Measurements from ENCODE around the gene SWAP70. TPM values are rescaled to one million over a fixed set of nuclear protein-coding genes. Genes with fewer than 3 reads are reported as not detected.

Gene SWAP70
- 22.1 TPM for polyA plus RNA-seq (2013, experiment 1 of 2)
- 22.7 TPM for polyA plus RNA-seq (2013, experiment 2 of 2)

DNA sequence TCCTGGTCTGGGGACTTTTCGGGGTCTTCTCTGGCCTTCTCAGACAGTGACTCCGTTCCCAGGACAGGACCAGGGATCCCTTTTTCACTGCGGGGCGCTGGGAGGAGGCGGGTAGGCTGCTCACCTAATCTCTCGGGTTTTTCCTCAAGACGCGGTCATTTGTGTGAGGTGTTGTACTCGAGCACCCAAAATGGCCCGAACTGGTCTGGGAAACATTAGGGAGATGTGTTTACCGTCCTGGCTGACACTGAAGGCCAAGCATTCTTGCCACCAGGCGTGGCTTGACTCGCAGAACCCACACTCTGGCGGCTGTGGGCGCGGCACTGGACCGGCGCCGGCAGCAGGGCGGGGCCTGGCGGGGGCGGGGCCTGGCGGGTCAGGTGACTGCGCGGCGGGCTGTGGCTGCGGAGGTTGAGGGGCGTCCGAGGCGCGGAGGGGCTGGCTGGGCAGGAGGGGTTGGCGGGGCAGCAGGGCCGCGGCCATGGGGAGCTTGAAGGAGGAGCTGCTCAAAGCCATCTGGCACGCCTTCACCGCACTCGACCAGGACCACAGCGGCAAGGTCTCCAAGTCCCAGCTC, at the start of gene SWAP70:
TSS of gene SWAP70 (plus strand) at position 379 of the 577 bp plus-strand sequence. CDS start at position 482, 103 bp downstream.
- peak within 1 kb of the TSS; percentile 66 for H2AFZ ChIP-seq (ENCODE audit: low read depth, low read length)
- peak within 1 kb of the TSS; percentile 86 for H3K4me2 ChIP-seq (ENCODE audit: low read length, poor library complexity, severe bottlenecking)
- peak within 1 kb of the TSS; percentile 54 for H2BK5ac ChIP-seq (ENCODE audit: low read depth, low read length, poor library complexity, severe bottlenecking)
- peak within 1 kb of the TSS; percentile 87 for H4K91ac ChIP-seq (ENCODE audit: low read length)
- peak within 1 kb of the TSS; percentile 95 for H4K8ac ChIP-seq (ENCODE audit: low read length)
- 4% methylated on average over 35 of the region's 38 CpGs for WGBS
- peak within 1 kb of the TSS; percentile 64 for H3K27ac ChIP-seq (ENCODE audit: low read length, poor library complexity, severe bottlenecking)
- peak within 1 kb of the TSS; percentile 88 for H2BK15ac ChIP-seq (ENCODE audit: low read depth, poor library complexity, severe bottlenecking)
- H3K14ac ChIP-seq (ENCODE audit: low read length in 2 of 2) = peak within 1 kb of the TSS in 1 of 2 experiments; percentile 48
- no peaks in the 10 kb centered on the region for H3K27me3 ChIP-seq (ENCODE audit: control insufficient read depth in 1 of 2, insufficient read depth in 1 of 2, low read length in 2 of 2)
- peaks cover 8% of the 10 kb centered on the region for H3K4me1 ChIP-seq (ENCODE audit: control insufficient read depth, insufficient read depth, low read depth, low read length)
- peaks cover 3 to 5% of the 10 kb centered on the region in 2 experiments for H3K36me3 ChIP-seq (ENCODE audit: control insufficient read depth in 1 of 2, insufficient read depth in 2 of 2, low read depth in 1 of 2, low read length in 2 of 2)
- H3K9ac ChIP-seq (ENCODE audit: low read length) = peak within 1 kb of the TSS; percentile 95
- peak within 1 kb of the TSS; percentile 88 to 93 for H3K4me3 ChIP-seq (ENCODE audit: insufficient read depth in 1 of 2, low read depth in 1 of 2, low read length in 2 of 2)
- H3K4ac ChIP-seq (ENCODE audit: low read depth in 1 of 2, low read length in 2 of 2) = peak within 1 kb of the TSS; percentile 54 to 69
- peaks cover 3% of the 10 kb centered on the region for H3K79me1 ChIP-seq (replicated peaks; ENCODE audit: low read length, poor library complexity, severe bottlenecking)
- H3K9me3 ChIP-seq (ENCODE audit: control insufficient read depth, low read length) = no peaks in the 10 kb centered on the region
- peak within 1 kb of the TSS; percentile 93 for H2BK120ac ChIP-seq (ENCODE audit: low read depth, low read length)
- H3K18ac ChIP-seq (ENCODE audit: low read depth in 1 of 2, low read length in 2 of 2) = peak within 1 kb of the TSS; percentile 91 to 92
- peak within 1 kb of the TSS in 1 of 2 experiments; percentile 80 for H3K23ac ChIP-seq (ENCODE audit: low read length in 2 of 2)
- H2BK12ac ChIP-seq (ENCODE audit: low read length in 2 of 2) = peak within 1 kb of the TSS; percentile 45 to 69
- H2AK5ac ChIP-seq (ENCODE audit: low read length, severe bottlenecking) = peak within 1 kb of the TSS; percentile 40
- DNase-seq = peak; percentile 87

DNA sequence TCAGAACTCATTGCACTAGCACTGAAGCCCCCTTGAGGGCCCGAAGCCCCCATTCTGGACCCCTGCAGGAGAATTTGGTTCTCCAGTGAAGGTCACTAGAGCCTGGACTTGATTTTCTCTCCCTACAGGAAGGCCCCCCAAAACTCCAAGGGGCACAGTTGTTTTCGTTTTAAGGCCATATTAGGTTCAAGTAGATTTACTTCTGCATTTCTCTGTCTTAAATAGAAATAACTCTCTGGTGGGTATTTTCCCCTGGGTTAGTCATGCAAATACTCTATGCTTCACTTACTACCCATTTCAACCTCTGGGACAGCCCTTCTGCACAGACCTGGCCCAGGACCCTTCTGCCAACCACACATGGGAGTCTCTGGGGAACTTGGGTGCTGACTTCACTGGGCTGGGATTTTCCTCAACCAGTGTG, 48.8 kb upstream of the SWAP70 start:
- Histone ChIP-seq H3K4me3 (ENCODE audit: insufficient read depth in 1 of 2, low read depth in 1 of 2, low read length in 2 of 2) (peak overlapping the region in 1 of 2 experiments; percentile 79), H3K36me3 (ENCODE audit: control insufficient read depth in 1 of 2, insufficient read depth in 2 of 2, low read depth in 1 of 2, low read length in 2 of 2) (no peaks in the 10 kb centered on the region), H3K4me2 (ENCODE audit: low read length, poor library complexity, severe bottlenecking) (peak overlapping the region; percentile 21), H2AFZ (ENCODE audit: low read depth, low read length) (no peak overlapping the region), H3K27ac (ENCODE audit: low read length, poor library complexity, severe bottlenecking) (peak overlapping the region; percentile 62), H3K14ac (ENCODE audit: low read length in 2 of 2) (no peak overlapping the region), H4K91ac (ENCODE audit: low read length) (no peak overlapping the region), H3K4me1 (ENCODE audit: control insufficient read depth, insufficient read depth, low read depth, low read length) (peaks cover 8% of the 10 kb centered on the region), H2BK15ac (ENCODE audit: low read depth, poor library complexity, severe bottlenecking) (no peak overlapping the region), H3K79me1 (replicated peaks; ENCODE audit: low read length, poor library complexity, severe bottlenecking) (no peaks in the 10 kb centered on the region), H2BK12ac (ENCODE audit: low read length in 2 of 2) (peak overlapping the region in 1 of 2 experiments; percentile 42), H4K8ac (ENCODE audit: low read length) (no peak overlapping the region), H3K18ac (ENCODE audit: low read depth in 1 of 2, low read length in 2 of 2) (no peak overlapping the region), H3K9ac (ENCODE audit: low read length) (peak overlapping the region; percentile 94), H2BK5ac (ENCODE audit: low read depth, low read length, poor library complexity, severe bottlenecking) (no peak overlapping the region), H3K9me3 (ENCODE audit: control insufficient read depth, low read length) (no peaks in the 10 kb centered on the region), H3K4ac (ENCODE audit: low read depth in 1 of 2, low read length in 2 of 2) (no peak overlapping the region), H2BK120ac (ENCODE audit: low read depth, low read length) (no peak overlapping the region), H2AK5ac (ENCODE audit: low read length, severe bottlenecking) (peak overlapping the region; percentile 90), H3K27me3 (ENCODE audit: control insufficient read depth in 1 of 2, insufficient read depth in 1 of 2, low read length in 2 of 2) (no peaks in the 10 kb centered on the region), H3K23ac (ENCODE audit: low read length in 2 of 2) (no peak overlapping the region)
- DNase-seq = peak; percentile 24
- 95% methylated on average over 1 of the region's 2 CpGs for WGBS

DNA sequence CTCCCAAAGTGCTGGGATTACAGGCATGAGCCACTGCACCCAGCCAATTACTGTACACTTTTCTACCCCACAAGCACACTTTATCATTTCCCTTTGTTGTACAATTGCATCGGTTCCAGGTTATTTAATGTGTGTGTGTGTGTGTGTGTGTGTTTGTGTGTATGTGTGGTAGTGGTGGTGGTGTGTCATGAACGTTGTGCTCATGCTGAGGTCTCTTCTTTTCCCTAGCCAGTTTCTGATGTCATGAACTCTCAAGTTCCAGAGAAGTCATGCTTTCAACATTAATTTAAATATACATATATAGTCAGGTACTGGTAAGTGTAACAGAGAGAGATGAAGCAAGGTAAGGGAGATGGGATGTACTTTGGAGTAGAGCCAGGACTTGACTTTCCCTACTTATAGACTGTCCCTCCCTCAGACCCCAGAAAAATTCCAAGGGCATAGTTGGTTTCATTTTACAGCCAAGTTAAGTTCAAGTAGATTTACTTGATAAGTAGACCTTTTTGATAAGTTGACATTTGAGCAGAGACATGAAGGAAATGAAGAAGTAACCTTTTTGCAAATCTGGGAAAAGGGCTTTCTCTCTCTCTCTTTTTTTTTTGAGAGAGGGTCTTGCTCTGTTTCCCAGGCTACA, 47.7 kb upstream of the SWAP70 start:
- Histone ChIP-seq H3K14ac (ENCODE audit: low read length in 2 of 2) (no peak overlapping the region), H3K4me2 (ENCODE audit: low read length, poor library complexity, severe bottlenecking) (no peak overlapping the region), H3K9ac (ENCODE audit: low read length) (no peak overlapping the region), H3K9me3 (ENCODE audit: control insufficient read depth, low read length) (no peaks in the 10 kb centered on the region), H4K91ac (ENCODE audit: low read length) (no peak overlapping the region), H3K4me1 (ENCODE audit: control insufficient read depth, insufficient read depth, low read depth, low read length) (peaks cover 8% of the 10 kb centered on the region), H2BK120ac (ENCODE audit: low read depth, low read length) (no peak overlapping the region), H3K27ac (ENCODE audit: low read length, poor library complexity, severe bottlenecking) (no peak overlapping the region), H3K36me3 (ENCODE audit: control insufficient read depth in 1 of 2, insufficient read depth in 2 of 2, low read depth in 1 of 2, low read length in 2 of 2) (no peaks in the 10 kb centered on the region), H3K18ac (ENCODE audit: low read depth in 1 of 2, low read length in 2 of 2) (no peak overlapping the region), H2BK12ac (ENCODE audit: low read length in 2 of 2) (no peak overlapping the region), H2AFZ (ENCODE audit: low read depth, low read length) (no peak overlapping the region), H2AK5ac (ENCODE audit: low read length, severe bottlenecking) (no peak overlapping the region), H2BK15ac (ENCODE audit: low read depth, poor library complexity, severe bottlenecking) (no peak overlapping the region), H3K4me3 (ENCODE audit: insufficient read depth in 1 of 2, low read depth in 1 of 2, low read length in 2 of 2) (no peak overlapping the region), H3K23ac (ENCODE audit: low read length in 2 of 2) (no peak overlapping the region), H4K8ac (ENCODE audit: low read length) (no peak overlapping the region), H2BK5ac (ENCODE audit: low read depth, low read length, poor library complexity, severe bottlenecking) (no peak overlapping the region), H3K4ac (ENCODE audit: low read depth in 1 of 2, low read length in 2 of 2) (no peak overlapping the region), H3K79me1 (replicated peaks; ENCODE audit: low read length, poor library complexity, severe bottlenecking) (no peaks in the 10 kb centered on the region), H3K27me3 (ENCODE audit: control insufficient read depth in 1 of 2, insufficient read depth in 1 of 2, low read length in 2 of 2) (no peaks in the 10 kb centered on the region)
- no CpG with 5 or more reads among the region's 2 CpGs for WGBS
- peak; percentile 38 for DNase-seq

DNA sequence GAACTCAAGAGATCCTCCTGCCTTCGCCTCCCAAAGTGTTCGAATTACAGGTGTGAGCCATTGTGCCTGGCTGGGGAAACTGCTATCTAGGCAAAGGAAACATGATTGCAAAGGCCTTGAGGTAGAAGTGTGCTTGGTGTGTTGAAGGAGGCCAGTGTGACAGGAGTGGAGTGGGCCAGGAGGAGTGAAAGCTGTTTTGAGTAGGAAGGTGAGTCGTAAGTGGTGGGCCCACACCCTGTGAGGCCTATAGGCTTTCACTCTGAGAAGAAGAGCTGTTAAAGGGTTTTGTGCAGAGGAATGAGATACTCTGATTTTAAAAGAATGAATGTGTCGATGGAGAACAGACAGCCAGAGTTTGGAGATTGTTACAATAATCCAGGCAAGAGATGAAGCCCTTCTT, 47.0 kb upstream of the SWAP70 start:
- Histone ChIP-seq H3K79me1 (replicated peaks; ENCODE audit: low read length, poor library complexity, severe bottlenecking) (no peaks in the 10 kb centered on the region), H3K9ac (ENCODE audit: low read length) (no peak overlapping the region), H2BK15ac (ENCODE audit: low read depth, poor library complexity, severe bottlenecking) (no peak overlapping the region), H3K14ac (ENCODE audit: low read length in 2 of 2) (no peak overlapping the region), H3K18ac (ENCODE audit: low read depth in 1 of 2, low read length in 2 of 2) (peak overlapping the region in 1 of 2 experiments; percentile 57), H4K91ac (ENCODE audit: low read length) (no peak overlapping the region), H3K27ac (ENCODE audit: low read length, poor library complexity, severe bottlenecking) (no peak overlapping the region), H3K27me3 (ENCODE audit: control insufficient read depth in 1 of 2, insufficient read depth in 1 of 2, low read length in 2 of 2) (no peaks in the 10 kb centered on the region), H3K23ac (ENCODE audit: low read length in 2 of 2) (no peak overlapping the region), H3K4me2 (ENCODE audit: low read length, poor library complexity, severe bottlenecking) (no peak overlapping the region), H2BK120ac (ENCODE audit: low read depth, low read length) (no peak overlapping the region), H3K36me3 (ENCODE audit: control insufficient read depth in 1 of 2, insufficient read depth in 2 of 2, low read depth in 1 of 2, low read length in 2 of 2) (no peaks in the 10 kb centered on the region), H4K8ac (ENCODE audit: low read length) (no peak overlapping the region), H3K4ac (ENCODE audit: low read depth in 1 of 2, low read length in 2 of 2) (peak overlapping the region in 1 of 2 experiments; percentile 67), H3K4me1 (ENCODE audit: control insufficient read depth, insufficient read depth, low read depth, low read length) (peaks cover 8% of the 10 kb centered on the region), H2AK5ac (ENCODE audit: low read length, severe bottlenecking) (peak overlapping the region; percentile 39), H3K4me3 (ENCODE audit: insufficient read depth in 1 of 2, low read depth in 1 of 2, low read length in 2 of 2) (no peak overlapping the region), H2AFZ (ENCODE audit: low read depth, low read length) (no peak overlapping the region), H2BK12ac (ENCODE audit: low read length in 2 of 2) (peak overlapping the region in 1 of 2 experiments; percentile 42), H3K9me3 (ENCODE audit: control insufficient read depth, low read length) (no peaks in the 10 kb centered on the region), H2BK5ac (ENCODE audit: low read depth, low read length, poor library complexity, severe bottlenecking) (no peak overlapping the region)
- no peak for DNase-seq
- 96% methylated on average over 4 of the region's 4 CpGs for WGBS

Measured in mesenchymal stem cell (in vitro differentiated cells and primary cell).